ENCODE data around the gene TRIM27.
"Not testable (repeated sequence)": the region's sequence is repeated elsewhere in the genome, so short reads cannot be mapped to it uniquely, and the experiment has no call there.

Gene TRIM27

GRCh38 chr6:28901831-28902230, 22.0 kb downstream of the TRIM27 start:
- in situ Hi-C loops (cut with MboI; ENCODE audit: low pct_unique_long_range_greater_than_20kb, low sequenced_read_pairs) = no loop called here
- DNase-seq = no peak

- DNase-seq = no peak
Observed at GRCh38 chr6:28900577-28901256, 23.1 kb downstream of the TRIM27 start.

GRCh38 chr6:28898710-28898965, 25.1 kb downstream of the TRIM27 start:
- in situ Hi-C loops (cut with MboI; ENCODE audit: low pct_unique_long_range_greater_than_20kb, low sequenced_read_pairs) = no loop called here
- no peak for DNase-seq

More at GRCh38 chr6:28900577-28901256, 23.1 kb downstream of the TRIM27 start:
- in situ Hi-C loops (cut with MboI; ENCODE audit: low pct_unique_long_range_greater_than_20kb, low sequenced_read_pairs) = no loop called here

GRCh38 chr6:28897369-28897745, 26.4 kb downstream of the TRIM27 start:
- no peak for DNase-seq
- in situ Hi-C loops (cut with MboI; ENCODE audit: low pct_unique_long_range_greater_than_20kb, low sequenced_read_pairs) = no loop called here

- peak; percentile 79 for DNase-seq
- in situ Hi-C loops (cut with MboI; ENCODE audit: low pct_unique_long_range_greater_than_20kb, low sequenced_read_pairs) = no loop called here
Observed at GRCh38 chr6:28896505-28897368, 27.0 kb downstream of the TRIM27 start.

GRCh38 chr6:28895131-28895812, 28.5 kb downstream of the TRIM27 start:
- DNase-seq = peak; percentile 97
- in situ Hi-C loops (cut with MboI; ENCODE audit: low pct_unique_long_range_greater_than_20kb, low sequenced_read_pairs) = no loop called here

- no peak for DNase-seq
- in situ Hi-C loops (cut with MboI; ENCODE audit: low pct_unique_long_range_greater_than_20kb, low sequenced_read_pairs) = no loop called here
Observed at GRCh38 chr6:28893172-28893799, 30.5 kb downstream of the TRIM27 start.

GRCh38 chr6:28892525-28892924, 31.3 kb downstream of the TRIM27 start:
- DNase-seq = no peak
- in situ Hi-C loops (cut with MboI; ENCODE audit: low pct_unique_long_range_greater_than_20kb, low sequenced_read_pairs) = no loop called here

GRCh38 chr6:28887796-28888496, 35.8 kb downstream of the TRIM27 start:
- in situ Hi-C loops (cut with MboI; ENCODE audit: low pct_unique_long_range_greater_than_20kb, low sequenced_read_pairs) = no loop called here

GRCh38 chr6:28886079-28886439, 37.7 kb downstream of the TRIM27 start:
- in situ Hi-C loops (cut with MboI; ENCODE audit: low pct_unique_long_range_greater_than_20kb, low sequenced_read_pairs) = no loop called here
- DNase-seq = no peak

More at GRCh38 chr6:28887796-28888496, 35.8 kb downstream of the TRIM27 start:
- no peak for DNase-seq

GRCh38 chr6:28884423-28885131, 39.2 kb downstream of the TRIM27 start:
- in situ Hi-C loops (cut with MboI; ENCODE audit: low pct_unique_long_range_greater_than_20kb, low sequenced_read_pairs) = no loop called here
- peak; percentile 84 for DNase-seq

- in situ Hi-C loops (cut with MboI; ENCODE audit: low pct_unique_long_range_greater_than_20kb, low sequenced_read_pairs) = no loop called here
- peak; percentile 84 for DNase-seq
Observed at GRCh38 chr6:28880894-28881780, 42.6 kb downstream of the TRIM27 start.

GRCh38 chr6:28880519-28880893, 43.3 kb downstream of the TRIM27 start:
- DNase-seq = no peak
- in situ Hi-C loops (cut with MboI; ENCODE audit: low pct_unique_long_range_greater_than_20kb, low sequenced_read_pairs) = no loop called here

GRCh38 chr6:28876710-28877109, 47.1 kb downstream of the TRIM27 start:
- in situ Hi-C loops (cut with MboI; ENCODE audit: low pct_unique_long_range_greater_than_20kb, low sequenced_read_pairs) = no loop called here
- no peak for DNase-seq

- in situ Hi-C loops (cut with MboI; ENCODE audit: low pct_unique_long_range_greater_than_20kb, low sequenced_read_pairs) = no loop called here
Observed at GRCh38 chr6:28875191-28875747, 48.5 kb downstream of the TRIM27 start.

GRCh38 chr6:28872157-28872817, 51.5 kb downstream of the TRIM27 start:
- in situ Hi-C loops (cut with MboI; ENCODE audit: low pct_unique_long_range_greater_than_20kb, low sequenced_read_pairs) = not testable (repeated sequence)

More at GRCh38 chr6:28875191-28875747, 48.5 kb downstream of the TRIM27 start:
- DNase-seq = no peak

More at GRCh38 chr6:28872157-28872817, 51.5 kb downstream of the TRIM27 start:
- not testable (repeated sequence) for DNase-seq
